Endothelial cell of umbilical vein (primary cell): Measurements from ENCODE around the gene GRM7. TPM values are rescaled to one million over a fixed set of nuclear protein-coding genes. Genes with fewer than 3 reads are reported as not detected.

Source experiments
- BruUV-seq: library from RNA; stranded (reverse); fragments of 400-500 nt; replicated peaks from 2 replicates; lab custom pipeline; 2021; lab: Mats Ljungman, UMichigan
- CTCF ChIA-PET: fragments of 300-600, 350-600 bp; sonication (Branson Sonifier 250); formaldehyde crosslinking; loops from one replicate; lab custom pipeline; 2021; ENCODE audit warnings: antibody characterized with exemption, inconsistent platforms; lab: Charles Lee
- POLR2A ChIA-PET: fragments of 300-600, 350-600 bp; sonication (Branson Sonifier 250); formaldehyde crosslinking; loops from one replicate; lab custom pipeline; 2021; ENCODE audit warnings: antibody characterized with exemption, inconsistent platforms; lab: Charles Lee
- DNase-seq: peaks from one replicate; pipeline ENCODE4 v3.0.0-alpha.2; 2011; ENCODE audit warnings: low read depth, low spot score
- FAIRE-seq: peaks from 2 replicates; lab custom pipeline; 2011; peaks lifted over from hg19 to GRCh38; lab: Jason Lieb, UNC
- H2AFZ ChIP-seq: 2 replicates; pipeline ENCODE4 v1.6.0; 2012; ENCODE audit warnings: low read depth, low read length, control low read depth, inconsistent platforms
- H3K27ac ChIP-seq: 2 replicates; pipeline ENCODE4 v1.5.1; 2011; ENCODE audit warnings: low read depth, mild to moderate bottlenecking, control low read depth, low read length, moderate library complexity; ENCODE audit not compliant: insufficient read depth
- H3K27me3 ChIP-seq, 2 experiments: 2 replicates each; pipeline versions ENCODE4 v1.6.0 to v1.6.1; 2011; ENCODE audit warnings: low read length in 2 of 2, mixed read lengths in 1 of 2; ENCODE audit not compliant: control insufficient read depth in 2 of 2, insufficient read depth in 2 of 2
- H3K36me3 ChIP-seq, 2 experiments: 2 replicates in 1 of 2; 3 replicates in 1 of 2; pipeline ENCODE4 v1.5.1; 2011; ENCODE audit warnings: low read length in 2 of 2, mild to moderate bottlenecking in 1 of 2, moderate library complexity in 1 of 2; ENCODE audit not compliant: control insufficient read depth in 2 of 2, insufficient read depth in 2 of 2; ENCODE audit errors: extremely low read depth in 1 of 2
- H3K4me1 ChIP-seq: 3 replicates; pipeline ENCODE4 v1.5.1; 2011; ENCODE audit warnings: mild to moderate bottlenecking, low read length; ENCODE audit not compliant: control insufficient read depth, insufficient read depth; ENCODE audit errors: extremely low read depth
- H3K4me2 ChIP-seq: 2 replicates; pipeline ENCODE4 v1.6.1; 2011; ENCODE audit warnings: low read length, control low read depth, mixed read lengths; ENCODE audit not compliant: insufficient read depth
- H3K4me3 ChIP-seq, 3 experiments: fragments of 200-600 bp in 1 of 3; sonication (generic), shearing (Covaris generic) in 1 of 3; replicated peaks in 1 of 3; 2 replicates each; pipeline ENCODE4 v1.5.1; 2011 to 2016; ENCODE audit warnings: control low read depth in 3 of 3, low read length in 3 of 3, mild to moderate bottlenecking in 2 of 3, inconsistent platforms in 1 of 3, low read depth in 1 of 3, moderate library complexity in 1 of 3; ENCODE audit not compliant: insufficient read depth in 1 of 3
- H3K79me2 ChIP-seq: 2 replicates; pipeline ENCODE4 v1.6.0; 2012; ENCODE audit warnings: low read length, inconsistent platforms; ENCODE audit not compliant: control insufficient read depth, insufficient read depth
- H3K9ac ChIP-seq: replicated peaks from 2 replicates; pipeline ENCODE3; 2011; ENCODE audit warnings: low read length, control low read depth; ENCODE audit not compliant: insufficient read depth; ENCODE audit errors: extremely low read depth
- H3K9me1 ChIP-seq: replicated peaks from 3 replicates; pipeline ENCODE4 v1.6.0; 2011; ENCODE audit warnings: mild to moderate bottlenecking, low read length; ENCODE audit not compliant: control insufficient read depth, insufficient read depth; ENCODE audit errors: extremely low read depth
- H3K9me3 ChIP-seq: replicated peaks from 2 replicates; pipeline ENCODE4 v1.5.1; 2012; ENCODE audit warnings: low read length, inconsistent platforms; ENCODE audit not compliant: control insufficient read depth, insufficient read depth
- H4K20me1 ChIP-seq: replicated peaks from 2 replicates; pipeline ENCODE3; 2011; ENCODE audit warnings: mild to moderate bottlenecking, low read length; ENCODE audit not compliant: control insufficient read depth, insufficient read depth; ENCODE audit errors: extremely low read depth
- EZH2 ChIP-seq: IDR thresholded peaks from 2 replicates; pipeline ENCODE4 v1.6.1; 2012; ENCODE audit warnings: borderline replicate concordance, low read depth, mild to moderate bottlenecking, moderate library complexity, low read length, inconsistent platforms; ENCODE audit not compliant: severe bottlenecking
- FOS ChIP-seq: IDR thresholded peaks from 2 replicates; pipeline ENCODE4 v1.6.1; 2011; ENCODE audit warnings: mild to moderate bottlenecking, low read length, moderate library complexity, borderline replicate concordance; ENCODE audit not compliant: insufficient read depth
- GATA2 ChIP-seq: IDR thresholded peaks from 2 replicates; pipeline ENCODE4 v1.7.0; 2011; ENCODE audit warnings: low read depth, mild to moderate bottlenecking, moderate library complexity, mixed read lengths, low read length; ENCODE audit not compliant: insufficient read length, insufficient read depth
- JUN ChIP-seq: IDR thresholded peaks from 2 replicates; pipeline ENCODE4 v1.6.1; 2011; ENCODE audit warnings: borderline replicate concordance, low read depth; ENCODE audit not compliant: insufficient read length, insufficient read depth
- MYC ChIP-seq: IDR thresholded peaks from one replicate; pipeline ENCODE4 v1.6.1; 2011; ENCODE audit warnings: mild to moderate bottlenecking, low read depth, low read length
- POLR2A ChIP-seq: IDR thresholded peaks from 2 replicates; pipeline ENCODE4 v1.6.1; 2012; ENCODE audit warnings: low read depth, mild to moderate bottlenecking, control low read depth, low read length
- POLR2AphosphoS5 ChIP-seq: IDR thresholded peaks from 2 replicates; pipeline ENCODE4 v1.6.1; 2012; ENCODE audit warnings: low read depth, mild to moderate bottlenecking, control low read depth, low read length, moderate library complexity; ENCODE audit not compliant: insufficient read depth
- dilution Hi-C: fragments of 300-500 bp; cut with MboI; formaldehyde crosslinking; loops from one replicate; pipeline ENCODE4 v1.15.0; 2019; ENCODE audit warnings: low sequenced_read_pairs; ENCODE audit not compliant: extremely low pct_ligation_motif_present
- intact Hi-C: fragments of 100-400 bp; cut with micrococcal nuclease; formaldehyde crosslinking; loops from one replicate; pipeline ENCODE4 v1.10.0; 2022
- polyA plus RNA-seq, 4 experiments: library from polyadenylated mRNA; depleted of rRNA in 3 of 4; stranded (reverse) in 3 of 4; unstranded in 1 of 4; fragments of >200 nt; gene quantifications; 2 replicates each; pipeline versions ENCODE4 v1.2.1 to v1.2.3, GENCODE V29; 2011 to 2012; ENCODE audit warnings: missing spikeins in 1 of 4
- total RNA-seq: library from RNA; stranded (reverse); gene quantifications from 2 replicates; pipeline ENCODE4 v1.2.3, GENCODE V29; 2021
- TF ChIP-seq, protein P1 (sequence below): IDR thresholded peaks from 2 replicates; pipeline ENCODE4 v1.6.1; 2011; ENCODE audit not compliant: insufficient read depth, insufficient read length
- TF ChIP-seq, protein P2 (sequence below), 2 donors: IDR thresholded peaks; 1 replicate in 1 of 2; 2 replicates in 1 of 2; pipeline ENCODE4 v1.5.1; 2011; ENCODE audit warnings: low read length in 2 of 2, mild to moderate bottlenecking in 2 of 2, moderate library complexity in 2 of 2, control low read depth in 1 of 2, inconsistent platforms in 1 of 2, low read depth in 1 of 2; ENCODE audit not compliant: insufficient read depth in 1 of 2; ENCODE audit errors: extremely low read depth in 1 of 2

Gene GRM7
- total and polyA plus RNA-seq, 2 donors (not counting 3 experiments of a cell fraction or from before 2014, with no cell fraction given), result 0.12 TPM; not detected in 1

DNA sequence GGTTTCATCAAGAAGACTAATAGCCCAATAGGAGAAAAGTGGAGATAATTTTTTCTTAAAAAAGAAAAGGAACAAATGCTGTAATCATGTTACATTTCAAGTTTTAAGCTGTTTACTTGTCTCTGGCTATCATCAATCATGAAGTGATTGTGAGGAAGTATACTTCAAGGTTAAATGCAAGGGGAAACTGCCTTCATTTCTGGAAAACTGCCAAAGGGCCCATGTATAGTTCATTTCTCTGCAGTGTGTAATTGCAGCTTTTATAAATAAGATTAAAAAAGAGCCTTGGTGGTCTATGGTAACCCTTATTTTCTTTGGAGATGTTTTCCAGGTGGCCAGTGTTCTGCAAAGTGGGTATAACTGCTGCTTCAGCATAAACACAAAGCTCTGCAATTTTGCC is 101.9 kb downstream of the GRM7 start:
- POLR2A ChIA-PET, result no interaction called here
- no peaks in the 10 kb centered on the region for H3K36me3 ChIP-seq
- TF ChIP-seq POLR2AphosphoS5 (no peak), FOS (no peak)
- BruUV-seq, result no TSS peak
- no peak overlapping the region for H3K9ac ChIP-seq
- intact Hi-C loops, result no loop called here
- H3K79me2 ChIP-seq, result no peaks in the 10 kb centered on the region
- no peaks in the 10 kb centered on the region for H3K27me3 ChIP-seq
- no peaks in the 10 kb centered on the region for H3K4me1 ChIP-seq
- FAIRE-seq (no peak), DNase-seq (no peak)
- H3K4me3 ChIP-seq, result no peak overlapping the region
- dilution Hi-C loops, result no loop called here
- no peaks in the 10 kb centered on the region for H3K9me1 ChIP-seq
- no peaks in the 10 kb centered on the region for H3K9me3 ChIP-seq
- H4K20me1 ChIP-seq, result no peaks in the 10 kb centered on the region
- H3K4me2 ChIP-seq, result no peak overlapping the region
- H2AFZ ChIP-seq, result no peak overlapping the region
- CTCF ChIA-PET, result no interaction called here
- no peak overlapping the region for H3K27ac ChIP-seq

DNA sequence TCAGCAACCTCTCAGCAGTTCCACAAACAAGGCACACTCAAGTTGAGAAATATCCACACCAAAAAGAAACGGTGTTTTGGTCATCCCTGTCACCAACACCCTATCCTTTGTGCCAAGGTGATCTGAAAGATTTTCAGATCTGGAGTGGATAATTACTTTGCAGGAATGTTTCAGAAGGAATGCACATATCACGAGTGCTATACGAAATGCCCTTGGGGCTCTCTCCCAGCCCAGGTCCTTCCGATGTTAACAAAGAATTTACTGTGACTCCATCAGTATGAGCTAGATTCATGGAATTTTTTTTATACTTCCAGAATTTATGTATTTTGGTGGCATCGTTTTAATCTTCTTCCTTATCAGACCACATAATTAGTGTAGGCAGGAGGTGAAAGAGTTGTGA is 105.0 kb downstream of the GRM7 start:
- Histone ChIP-seq H4K20me1 (no peaks in the 10 kb centered on the region), H3K4me3 (no peak overlapping the region), H3K4me2 (no peak overlapping the region), H3K36me3 (no peaks in the 10 kb centered on the region), H3K9ac (no peak overlapping the region), H3K4me1 (no peaks in the 10 kb centered on the region), H2AFZ (no peak overlapping the region), H3K9me1 (no peaks in the 10 kb centered on the region), H3K27ac (no peak overlapping the region), H3K79me2 (no peaks in the 10 kb centered on the region), H3K9me3 (no peaks in the 10 kb centered on the region), H3K27me3 (no peaks in the 10 kb centered on the region)
- CTCF ChIA-PET, result no interaction called here
- BruUV-seq, result no TSS peak
- intact Hi-C loops (no loop called here), dilution Hi-C loops (no loop called here)
- TF ChIP-seq, protein P1, sequence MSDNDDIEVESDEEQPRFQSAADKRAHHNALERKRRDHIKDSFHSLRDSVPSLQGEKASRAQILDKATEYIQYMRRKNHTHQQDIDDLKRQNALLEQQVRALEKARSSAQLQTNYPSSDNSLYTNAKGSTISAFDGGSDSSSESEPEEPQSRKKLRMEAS, result no peak
- TF ChIP-seq POLR2A (no peak), JUN (no peak), POLR2AphosphoS5 (no peak), MYC (no peak), EZH2 (no peak), FOS (no peak), GATA2 (no peak)
- TF ChIP-seq, protein P2, sequence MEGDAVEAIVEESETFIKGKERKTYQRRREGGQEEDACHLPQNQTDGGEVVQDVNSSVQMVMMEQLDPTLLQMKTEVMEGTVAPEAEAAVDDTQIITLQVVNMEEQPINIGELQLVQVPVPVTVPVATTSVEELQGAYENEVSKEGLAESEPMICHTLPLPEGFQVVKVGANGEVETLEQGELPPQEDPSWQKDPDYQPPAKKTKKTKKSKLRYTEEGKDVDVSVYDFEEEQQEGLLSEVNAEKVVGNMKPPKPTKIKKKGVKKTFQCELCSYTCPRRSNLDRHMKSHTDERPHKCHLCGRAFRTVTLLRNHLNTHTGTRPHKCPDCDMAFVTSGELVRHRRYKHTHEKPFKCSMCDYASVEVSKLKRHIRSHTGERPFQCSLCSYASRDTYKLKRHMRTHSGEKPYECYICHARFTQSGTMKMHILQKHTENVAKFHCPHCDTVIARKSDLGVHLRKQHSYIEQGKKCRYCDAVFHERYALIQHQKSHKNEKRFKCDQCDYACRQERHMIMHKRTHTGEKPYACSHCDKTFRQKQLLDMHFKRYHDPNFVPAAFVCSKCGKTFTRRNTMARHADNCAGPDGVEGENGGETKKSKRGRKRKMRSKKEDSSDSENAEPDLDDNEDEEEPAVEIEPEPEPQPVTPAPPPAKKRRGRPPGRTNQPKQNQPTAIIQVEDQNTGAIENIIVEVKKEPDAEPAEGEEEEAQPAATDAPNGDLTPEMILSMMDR (IDR thresholded peaks at IDR 0.05; ENCODE audit: extremely low read depth in 1 of 2, insufficient read depth in 1 of 2, low read depth in 1 of 2, low read length in 2 of 2), result no peak
- DNase-seq (no peak), FAIRE-seq (no peak)
- POLR2A ChIA-PET, result no interaction called here
